NCI-H1436 (cell line): ENCODE measurements around the gene SPANXN2.
"Not testable (repeated sequence)": the region's sequence is repeated elsewhere in the genome, so short reads cannot be mapped to it uniquely, and the experiment has no call there.

Experiments
- DNase-seq: peaks from one replicate; lab custom pipeline; 2025; lab: John Stamatoyannopoulos, UW

Gene SPANXN2, protein sequence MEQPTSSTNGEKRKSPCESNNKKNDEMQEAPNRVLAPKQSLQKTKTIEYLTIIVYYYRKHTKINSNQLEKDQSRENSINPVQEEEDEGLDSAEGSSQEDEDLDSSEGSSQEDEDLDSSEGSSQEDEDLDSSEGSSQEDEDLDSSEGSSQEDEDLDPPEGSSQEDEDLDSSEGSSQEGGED

DNA sequence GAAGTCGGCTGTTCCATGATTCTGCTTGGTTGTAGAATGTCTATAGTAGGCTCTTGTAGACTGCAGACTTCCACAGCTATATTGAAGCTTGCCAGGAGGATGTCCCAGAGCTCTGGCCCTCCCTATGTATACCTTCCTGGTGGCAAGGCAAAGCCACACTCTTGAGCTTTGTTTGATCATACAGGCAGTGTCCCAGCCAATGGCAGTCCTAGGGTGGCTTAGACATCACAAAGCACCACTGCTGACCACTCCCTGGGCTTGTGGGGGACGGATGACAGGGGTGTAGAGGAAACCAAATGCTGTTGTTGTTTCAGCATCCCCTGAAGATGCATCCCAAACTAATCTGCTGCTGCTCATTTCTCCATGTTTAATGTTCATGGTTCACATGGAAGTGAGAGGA, at the start of gene SPANXN2:
Gene SPANXN2, minus strand, starts transcription at position 101 of the 400 bp plus-strand sequence. Its CDS starts 84 bp downstream, at position 17.
- DNase-seq: not testable (repeated sequence)

DNA sequence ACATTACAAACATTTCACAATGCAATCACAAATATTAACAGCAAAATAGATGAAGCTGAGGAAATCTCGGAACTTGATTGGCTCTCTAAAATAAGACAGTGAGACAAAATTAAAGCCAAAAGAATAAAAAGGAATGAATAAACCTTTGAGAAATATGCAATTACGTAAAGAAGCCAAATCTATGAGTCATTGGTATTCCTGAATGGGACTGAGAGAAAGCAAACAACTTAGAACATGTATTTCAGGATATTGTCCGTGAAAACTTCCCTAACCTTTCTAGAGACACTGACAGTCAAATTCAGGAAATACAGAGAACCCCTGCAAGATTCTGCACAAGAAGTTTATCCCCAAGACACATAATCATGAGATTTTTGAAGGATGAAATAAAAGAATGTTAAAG, 48.4 kb upstream of the SPANXN2 start:
- DNase-seq: no peak

DNA sequence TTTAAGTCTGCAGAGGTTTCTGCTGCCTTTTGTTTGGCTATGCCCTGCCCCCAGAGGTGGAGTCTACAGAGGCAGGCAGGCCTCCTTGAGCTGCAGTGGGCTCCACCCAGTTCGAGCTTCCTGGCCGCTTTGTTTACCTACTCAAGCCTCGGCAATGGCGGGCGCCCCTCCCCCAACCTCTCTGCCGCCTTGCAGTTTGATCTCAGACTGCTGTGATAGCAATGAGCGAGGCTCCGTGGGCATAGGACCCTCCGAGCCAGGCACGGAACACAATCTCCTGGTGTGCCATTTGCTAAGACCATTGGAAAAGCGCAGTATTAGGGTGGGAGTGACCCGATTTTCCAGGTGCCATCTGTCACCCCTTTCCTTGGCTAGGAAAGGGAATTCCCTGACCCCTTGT, 47.2 kb upstream of the SPANXN2 start:
- not testable (repeated sequence) for DNase-seq

DNA sequence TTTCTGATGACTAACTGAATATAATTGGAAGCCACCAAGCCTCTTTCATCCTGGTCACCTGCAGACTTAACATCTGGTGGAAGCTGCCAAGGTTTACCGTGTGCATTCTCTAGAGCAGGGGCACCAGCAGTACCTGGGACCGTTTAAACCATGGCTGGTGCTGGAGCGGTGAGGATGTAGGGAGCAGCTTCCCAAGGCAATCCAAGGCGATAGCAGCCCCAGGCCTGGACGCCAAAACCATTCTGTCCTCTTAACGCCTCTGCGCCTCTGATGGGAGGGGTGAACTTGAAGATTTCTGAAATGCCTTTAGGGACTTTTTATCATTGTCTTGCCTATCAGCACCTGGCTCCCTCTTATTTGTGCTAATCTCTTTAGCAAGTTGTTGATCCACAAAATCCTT, 37.3 kb upstream of the SPANXN2 start:
- DNase-seq: no peak

DNA sequence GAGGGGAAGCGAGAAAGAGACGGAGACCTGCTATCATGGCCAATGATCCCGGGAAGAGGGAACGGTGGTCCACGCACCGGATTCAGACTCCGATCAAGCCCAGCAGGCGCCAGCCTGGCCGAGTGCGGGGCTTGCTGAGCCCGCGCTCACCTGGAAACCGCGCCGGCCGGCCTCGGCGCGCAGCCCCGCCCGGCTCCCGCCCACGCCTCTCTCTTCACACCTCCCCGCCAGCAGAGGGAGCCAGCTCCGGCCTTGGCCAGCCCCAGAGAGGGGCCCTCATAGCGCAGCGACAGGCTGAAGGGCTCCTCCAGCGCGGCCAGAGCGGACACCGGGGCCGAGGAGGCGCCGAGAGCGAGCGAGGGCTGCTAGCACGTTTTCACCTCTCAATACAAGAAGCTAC, 36.8 kb upstream of the SPANXN2 start:
- no peak for DNase-seq

DNA sequence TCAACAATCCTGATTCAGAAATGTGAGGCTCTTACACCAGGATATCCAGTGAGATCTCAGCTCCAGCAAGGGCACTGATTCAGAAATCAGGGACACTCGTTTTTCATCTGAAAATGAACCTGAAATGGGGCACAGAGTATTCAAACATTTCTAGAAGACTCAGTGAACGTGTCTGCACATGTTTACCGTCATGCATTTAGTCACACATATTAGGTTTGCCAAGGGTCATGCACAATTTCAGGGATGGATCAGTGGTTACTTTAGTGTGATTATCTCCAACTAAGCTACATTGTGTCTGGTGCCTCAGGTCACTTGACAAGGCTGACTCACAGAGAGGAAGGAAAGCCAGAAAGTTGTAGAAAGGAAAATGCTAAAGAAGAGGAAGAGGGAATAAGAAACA, 33.6 kb upstream of the SPANXN2 start:
- DNase-seq: no peak

DNA sequence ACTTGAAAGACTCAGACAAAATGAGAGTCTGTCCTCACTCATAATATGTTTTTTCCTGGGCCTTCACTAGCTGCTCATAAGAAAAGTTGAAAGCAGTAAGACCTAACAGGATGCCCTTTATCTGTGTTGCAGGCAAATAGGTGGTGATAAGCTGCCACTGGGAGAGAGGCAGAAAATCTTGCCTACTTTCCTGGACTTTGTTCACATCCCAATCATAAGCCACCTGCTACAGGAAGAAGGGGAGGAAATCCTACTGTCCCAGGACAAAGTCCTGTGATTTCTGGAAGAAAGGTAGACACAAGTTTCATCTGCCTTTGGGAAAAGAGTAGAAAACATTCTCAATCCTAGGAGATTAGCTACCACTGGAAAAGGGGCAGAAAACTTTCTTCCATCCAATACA, 13.3 kb upstream of the SPANXN2 start:
- DNase-seq: no peak

DNA sequence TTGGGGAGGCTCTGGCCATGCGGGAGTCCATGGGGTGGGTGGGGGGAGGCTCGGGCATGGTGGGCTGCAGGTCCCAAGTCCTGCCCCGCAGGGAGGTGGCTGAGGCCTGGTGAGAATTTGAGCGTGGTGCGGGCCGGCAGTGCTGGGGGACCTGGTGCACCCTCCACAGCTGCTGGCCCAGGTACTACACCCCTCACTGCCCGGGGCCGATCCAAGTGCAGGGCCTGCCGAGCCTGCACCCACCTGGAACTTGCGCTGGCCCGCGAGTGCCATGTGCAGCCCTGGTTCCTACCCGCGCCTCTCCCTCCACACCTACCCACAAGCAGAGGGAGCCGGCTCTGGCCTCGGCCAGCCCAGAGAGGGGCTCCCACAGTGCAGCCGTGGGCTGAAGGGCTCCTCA, 5.7 kb upstream of the SPANXN2 start:
- DNase-seq: no peak

DNA sequence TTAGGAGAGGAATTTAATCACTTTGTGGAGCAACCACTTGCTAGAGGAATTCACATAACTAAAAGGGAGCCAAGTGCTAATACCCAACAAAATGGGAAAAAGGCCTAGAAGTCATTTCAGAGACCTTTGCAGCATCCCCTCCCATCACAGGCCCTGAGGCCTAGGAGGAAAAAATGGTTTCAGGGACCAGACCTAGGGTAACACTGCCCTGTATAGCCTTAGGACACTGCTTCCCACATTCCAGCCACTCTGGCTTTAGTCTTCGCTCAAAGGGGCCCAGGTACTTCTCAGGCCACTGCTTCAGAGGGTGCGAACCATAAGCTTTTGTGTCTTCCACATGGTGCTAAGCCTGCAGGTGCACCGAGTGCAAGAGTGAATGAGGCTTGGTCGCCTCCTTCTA, 19.1 kb downstream of the SPANXN2 start:
- no peak for DNase-seq

DNA sequence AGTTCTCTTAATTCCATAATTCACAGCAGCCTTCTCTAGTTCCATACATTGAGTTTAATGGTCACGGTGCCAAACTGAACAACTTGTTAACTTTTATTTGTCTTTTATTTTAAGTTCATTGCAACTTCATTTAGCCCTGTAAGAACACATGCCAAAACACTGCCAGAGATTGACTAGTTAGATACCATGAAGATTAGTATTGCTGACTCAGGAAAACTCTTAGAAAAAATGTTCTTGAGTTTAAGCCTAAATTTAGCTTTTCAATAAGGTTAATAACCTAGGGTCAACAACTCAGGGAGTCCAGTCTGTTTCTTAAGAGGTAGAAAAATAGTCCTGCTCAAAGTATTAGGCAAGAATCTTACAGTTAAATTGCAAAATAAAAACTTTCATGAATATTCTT, 25.7 kb downstream of the SPANXN2 start:
- DNase-seq: no peak

DNA sequence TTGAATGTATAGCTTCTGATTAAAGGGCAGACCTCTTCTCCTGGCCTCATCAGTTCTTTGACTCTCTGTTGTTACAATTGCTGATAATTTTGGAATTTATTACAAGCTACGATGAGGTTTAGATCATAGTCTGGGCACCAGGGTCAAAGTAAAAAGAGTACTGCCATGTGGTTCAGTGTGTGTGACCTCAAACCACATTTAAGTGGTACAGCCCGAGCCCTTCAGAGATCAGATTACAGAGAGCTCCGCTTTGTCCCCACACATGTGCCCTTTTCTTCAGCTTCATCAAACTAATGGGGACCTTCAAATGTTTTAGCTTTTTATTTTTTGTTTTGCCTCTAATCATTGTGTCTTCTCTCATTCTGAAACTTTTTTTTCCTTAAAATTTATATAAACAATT, 37.1 kb downstream of the SPANXN2 start:
- DNase-seq: no peak

DNA sequence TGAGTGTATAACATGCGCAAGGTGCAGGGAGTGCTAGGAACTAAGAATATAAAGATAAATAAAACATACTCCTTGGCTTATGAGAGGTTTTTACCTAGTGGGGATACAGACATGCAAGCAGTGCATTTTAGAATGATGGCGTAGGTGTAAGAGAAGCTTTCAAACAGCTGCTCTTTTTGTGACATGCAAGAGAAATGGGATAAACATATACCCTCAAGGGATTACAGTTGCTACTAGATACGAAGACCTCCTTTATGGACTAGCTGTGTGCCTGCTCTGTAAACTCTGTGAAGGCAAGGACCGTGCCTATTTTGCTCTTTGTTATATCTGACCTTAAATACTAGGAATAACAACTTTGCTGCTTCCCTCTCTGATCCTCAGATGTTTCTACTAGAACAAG, 45.6 kb downstream of the SPANXN2 start:
- DNase-seq: no peak

DNA sequence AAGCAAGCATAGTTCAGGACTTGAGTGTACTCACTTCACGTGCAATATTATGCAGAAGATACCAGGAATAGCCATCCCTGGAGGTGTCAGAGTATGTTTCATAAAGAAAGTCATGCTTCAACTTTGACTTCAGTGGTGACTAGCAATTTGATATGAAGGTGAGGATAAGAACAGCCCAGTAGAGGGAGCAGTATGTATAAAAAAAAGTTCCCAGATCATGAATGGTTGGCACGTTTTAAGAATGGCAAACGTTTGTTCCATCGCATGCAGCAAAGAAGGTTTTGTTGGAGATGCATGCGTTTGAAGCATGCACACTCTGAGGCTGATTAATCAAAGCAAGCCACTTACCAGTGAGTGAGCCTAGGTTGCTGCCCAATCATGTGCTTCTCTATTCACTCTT, 51.2 kb downstream of the SPANXN2 start:
- no peak for DNase-seq

DNA sequence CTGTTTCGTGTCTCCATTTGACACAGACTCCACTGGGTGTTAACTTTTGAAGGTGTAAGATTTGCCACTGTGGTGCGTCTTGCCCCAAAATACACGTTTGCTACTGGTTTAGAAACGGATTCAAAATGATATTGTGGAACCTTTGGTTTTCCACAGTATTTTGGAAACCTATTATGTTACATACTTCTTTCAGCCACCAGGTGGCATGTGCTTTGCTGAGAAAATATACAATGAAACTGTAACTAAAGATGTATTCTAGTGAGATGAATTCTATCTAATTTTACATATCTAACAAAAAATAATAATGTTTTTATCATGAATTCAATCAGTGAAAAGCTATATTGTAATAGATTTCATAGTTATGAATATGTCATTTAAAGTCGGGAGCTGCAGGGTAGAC, 56.2 kb downstream of the SPANXN2 start:
- no peak for DNase-seq

DNA sequence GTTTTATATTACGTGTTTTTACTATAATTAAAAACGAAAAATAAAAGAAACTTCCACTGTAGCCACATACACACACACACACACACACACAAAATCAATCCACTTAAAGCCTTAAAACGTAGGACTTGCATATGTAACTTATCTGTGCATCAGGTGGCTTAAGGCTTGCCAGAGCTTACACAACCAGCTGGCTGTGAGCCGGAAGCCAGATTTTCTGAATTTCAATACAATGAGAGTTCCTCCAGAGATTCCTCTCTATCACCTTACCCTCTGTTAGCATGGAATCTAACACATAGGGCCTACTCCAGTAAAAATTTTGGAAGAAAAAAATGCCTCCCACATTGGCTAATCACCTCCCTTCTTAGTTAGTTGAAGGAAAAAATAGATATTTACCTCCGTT, 56.8 kb downstream of the SPANXN2 start:
- DNase-seq: no peak
